GM12872 (cell line): ENCODE measurements around the gene BMP6.

Source experiments
- CTCF ChIP-seq: IDR thresholded peaks from 3 replicates; pipeline ENCODE4 v1.5.1; 2011; ENCODE audit warnings: low read depth, mild to moderate bottlenecking, low read length, moderate library complexity; ENCODE audit not compliant: insufficient read depth

Gene BMP6

GRCh38 chr6:7828124-7828523, 102.2 kb downstream of the BMP6 start:
- no peak for TF ChIP-seq CTCF

GRCh38 chr6:7832904-7833750, 107.2 kb downstream of the BMP6 start:
- no peak for TF ChIP-seq CTCF

GRCh38 chr6:7833751-7834070, 107.8 kb downstream of the BMP6 start:
- TF ChIP-seq CTCF = no peak

- TF ChIP-seq CTCF = no peak
Measured at GRCh38 chr6:7836371-7837026, 110.6 kb downstream of the BMP6 start.

- no peak for TF ChIP-seq CTCF
Measured at GRCh38 chr6:7841781-7842468, 116.0 kb downstream of the BMP6 start.

GRCh38 chr6:7846966-7847818, 121.3 kb downstream of the BMP6 start:
- no peak for TF ChIP-seq CTCF
